UCSD-AML1 (cell line): ENCODE measurements around the gene LRRC14B.
"Not testable (repeated sequence)": the region's sequence is repeated elsewhere in the genome, so short reads cannot be mapped to it uniquely, and the experiment has no call there.

Experiments used
- DNase-seq: peaks from one replicate; lab custom pipeline; 2025; ENCODE audit not compliant: unreplicated experiment; lab: John Stamatoyannopoulos, UW

The LRRC14B gene

DNA sequence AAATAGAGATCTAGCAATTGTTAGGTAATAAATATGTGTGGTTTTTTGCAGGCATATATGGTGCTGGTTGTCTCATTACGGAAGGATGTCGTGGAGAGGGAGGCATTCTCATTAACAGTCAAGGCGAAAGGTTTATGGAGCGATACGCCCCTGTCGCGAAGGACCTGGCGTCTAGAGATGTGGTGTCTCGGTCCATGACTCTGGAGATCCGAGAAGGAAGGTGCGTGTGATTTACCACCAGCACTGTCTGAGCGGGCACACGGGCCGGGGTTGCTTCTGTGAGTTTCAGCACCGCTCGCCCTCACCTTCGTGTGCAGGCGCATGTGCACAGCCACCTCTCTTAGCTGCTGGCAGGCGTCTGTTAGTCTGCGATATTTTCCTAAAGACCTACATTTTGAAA, 42.1 kb downstream of the LRRC14B start:
- not testable (repeated sequence) for DNase-seq

- DNase-seq, result no peak
Measured at GRCh38 chr5:234450-234849, 43.2 kb downstream of the LRRC14B start.

GRCh38 chr5:235527-235926, 44.2 kb downstream of the LRRC14B start:
- not testable (repeated sequence) for DNase-seq

- not testable (repeated sequence) for DNase-seq
Measured at GRCh38 chr5:237931-238330, 46.6 kb downstream of the LRRC14B start.

- not testable (repeated sequence) for DNase-seq
Measured at GRCh38 chr5:240550-240949, 49.3 kb downstream of the LRRC14B start.

DNA sequence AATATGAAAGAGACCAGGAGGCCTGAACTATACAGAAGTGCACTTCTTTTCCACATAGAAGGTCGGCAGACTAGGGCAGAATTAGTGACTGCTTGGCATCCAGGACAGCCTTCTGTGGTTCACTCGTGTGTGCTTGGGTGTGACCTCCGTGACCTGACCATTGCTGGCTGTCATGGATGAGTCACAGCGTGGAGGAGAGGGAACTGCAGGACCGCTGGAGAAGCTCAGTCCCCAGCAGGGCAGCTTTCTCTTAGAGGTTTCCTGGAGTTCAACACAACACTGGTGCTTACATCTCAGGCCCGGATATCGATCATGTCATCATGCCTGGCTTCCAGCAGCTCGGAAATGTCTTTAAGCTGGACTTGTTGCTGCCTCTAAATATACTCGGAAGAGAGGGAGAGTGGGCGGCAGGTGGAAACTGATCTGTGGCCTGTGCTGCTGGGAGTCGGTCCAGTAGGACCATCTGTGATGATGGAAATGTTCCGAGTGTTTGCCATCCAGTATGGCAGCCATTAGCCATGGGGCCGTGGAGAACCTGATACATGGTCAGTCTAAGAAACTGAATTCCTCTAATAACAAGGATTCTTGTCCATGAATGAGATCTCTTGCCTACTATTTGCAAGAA, 49.9 kb downstream of the LRRC14B start:
- not testable (repeated sequence) for DNase-seq

DNA sequence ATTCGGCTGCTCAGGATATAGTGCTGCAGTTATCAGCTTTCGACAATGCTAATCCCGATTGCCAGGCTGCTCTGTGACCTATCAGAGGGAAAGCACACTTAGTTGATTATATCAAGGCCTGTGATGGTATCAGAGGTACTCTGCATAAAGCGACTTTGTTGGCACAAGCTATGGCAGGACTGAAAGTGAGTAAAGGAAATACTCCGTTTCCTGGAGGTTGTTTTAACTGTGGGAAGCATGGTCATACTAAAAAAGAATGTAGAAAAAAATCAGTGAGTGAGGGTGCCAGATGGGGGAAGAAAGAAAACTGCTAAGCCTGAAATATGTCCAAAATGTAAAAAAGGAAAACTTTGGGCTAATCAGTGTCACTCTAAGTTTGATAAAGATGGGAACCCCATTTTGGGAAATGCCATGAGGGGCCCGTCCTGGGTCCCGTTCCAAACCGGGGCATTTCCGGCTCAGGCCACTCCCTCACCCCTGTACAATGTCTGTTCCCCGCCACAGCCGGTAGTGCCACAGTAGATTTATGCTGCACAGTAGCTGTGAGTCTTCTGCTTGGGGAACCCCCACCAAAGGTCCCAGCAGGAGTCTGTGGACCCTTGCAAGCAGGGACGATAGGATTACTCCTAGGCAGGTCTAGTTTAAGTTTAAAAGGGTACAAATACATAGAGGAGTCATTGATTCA, 52.5 kb downstream of the LRRC14B start:
- DNase-seq, result not testable (repeated sequence)

GRCh38 chr5:245717-246116, 54.4 kb downstream of the LRRC14B start:
- not testable (repeated sequence) for DNase-seq
